Adipocyte (in vitro differentiated cells): ENCODE data around the gene SLC9A8.

Experiments
- DNase-seq: peaks from one replicate; pipeline ENCODE4 v3.0.0-alpha.2; 2015; ENCODE audit warnings: low read depth
- H3K27me3 ChIP-seq: replicated peaks from 2 replicates; pipeline ENCODE4 v1.7.0; 2013; ENCODE audit warnings: mild to moderate bottlenecking, low read length, moderate library complexity; ENCODE audit not compliant: control insufficient read depth, insufficient read depth
- H3K36me3 ChIP-seq: 2 replicates; pipeline ENCODE4 v1.7.0; 2013; ENCODE audit warnings: low read length, mild to moderate bottlenecking, moderate library complexity; ENCODE audit not compliant: control insufficient read depth, insufficient read depth, severe bottlenecking
- H3K4me1 ChIP-seq: 2 replicates; pipeline ENCODE4 v1.7.0; 2013; ENCODE audit warnings: mild to moderate bottlenecking, low read length, moderate library complexity; ENCODE audit not compliant: control insufficient read depth, insufficient read depth
- H3K4me3 ChIP-seq: 2 replicates; pipeline ENCODE4 v1.7.0; 2013; ENCODE audit warnings: mild to moderate bottlenecking, low read length, moderate library complexity
- H3K9ac ChIP-seq: 2 replicates; pipeline ENCODE4 v1.7.0; 2013; ENCODE audit warnings: mild to moderate bottlenecking, low read length, moderate library complexity
- H3K9me3 ChIP-seq: 2 replicates; pipeline ENCODE4 v1.7.0; 2013; ENCODE audit warnings: mild to moderate bottlenecking, low read length, moderate library complexity; ENCODE audit not compliant: control insufficient read depth

SLC9A8 gene

DNA sequence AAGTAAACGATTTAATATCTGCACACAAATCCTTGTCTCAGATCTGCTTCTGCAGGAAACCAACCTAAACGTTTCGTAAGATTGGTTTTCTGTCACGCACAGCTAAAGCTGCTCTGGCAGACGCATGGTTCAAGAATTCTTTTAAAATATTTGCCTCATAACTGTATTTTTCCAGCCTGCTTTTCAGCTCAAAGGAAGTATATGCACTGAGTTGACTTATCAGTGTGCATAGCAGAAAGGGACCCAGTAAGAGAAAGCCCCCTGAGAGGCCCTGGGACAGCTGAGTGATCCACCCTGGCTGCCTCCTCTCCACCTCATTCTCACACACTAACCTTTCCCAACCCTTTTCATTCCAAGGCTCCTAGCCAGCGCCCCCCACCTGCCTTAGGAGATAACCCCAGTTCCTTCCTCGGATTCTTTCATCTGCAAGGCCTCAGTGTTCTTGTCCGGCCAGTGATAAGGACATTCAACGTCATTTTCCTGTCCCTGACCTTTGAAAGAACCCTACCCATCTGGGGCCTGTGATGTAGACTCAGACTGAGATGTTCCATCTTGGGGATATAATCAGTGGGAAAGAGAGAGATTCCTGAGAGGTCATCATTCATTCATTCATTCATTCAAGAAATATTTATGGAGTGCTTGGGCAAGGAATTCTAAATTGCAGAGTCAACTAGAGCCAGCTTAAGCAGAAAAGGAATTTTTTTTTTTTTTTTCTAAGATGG is 22.4 kb upstream of the SLC9A8 start:
- Histone ChIP-seq H3K4me1 (peaks cover 14% of the 10 kb centered on the region), H3K9me3 (no peaks in the 10 kb centered on the region), H3K9ac (peak overlapping the region; percentile 26), H3K4me3 (no peak overlapping the region), H3K36me3 (no peaks in the 10 kb centered on the region), H3K27me3 (no peaks in the 10 kb centered on the region)
- peak; percentile 97 for DNase-seq

DNA sequence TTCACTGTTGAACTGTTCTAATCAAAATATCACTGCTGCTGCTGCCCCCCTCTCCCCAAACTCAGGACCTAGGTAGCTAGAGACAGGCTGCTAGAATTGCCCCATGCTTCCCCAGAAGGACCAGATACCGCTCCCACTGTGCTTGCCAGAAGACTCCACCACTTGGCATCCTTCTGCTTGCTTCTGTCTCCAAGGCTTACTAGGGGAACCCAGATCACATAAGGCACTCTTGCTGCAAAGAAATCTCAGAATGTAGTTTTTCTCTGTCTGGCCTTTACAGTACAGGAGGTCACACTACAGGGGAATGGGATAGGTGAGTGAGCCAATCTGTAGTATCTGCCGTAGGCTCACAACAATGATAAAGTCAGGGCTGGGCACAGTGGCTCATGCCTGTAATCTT is 21.5 kb upstream of the SLC9A8 start:
- peaks cover 14% of the 10 kb centered on the region for H3K4me1 ChIP-seq
- no peaks in the 10 kb centered on the region for H3K9me3 ChIP-seq
- H3K4me3 ChIP-seq, result no peak overlapping the region
- DNase-seq, result no peak
- H3K36me3 ChIP-seq, result no peaks in the 10 kb centered on the region
- H3K27me3 ChIP-seq, result no peaks in the 10 kb centered on the region
- H3K9ac ChIP-seq, result no peak overlapping the region

DNA sequence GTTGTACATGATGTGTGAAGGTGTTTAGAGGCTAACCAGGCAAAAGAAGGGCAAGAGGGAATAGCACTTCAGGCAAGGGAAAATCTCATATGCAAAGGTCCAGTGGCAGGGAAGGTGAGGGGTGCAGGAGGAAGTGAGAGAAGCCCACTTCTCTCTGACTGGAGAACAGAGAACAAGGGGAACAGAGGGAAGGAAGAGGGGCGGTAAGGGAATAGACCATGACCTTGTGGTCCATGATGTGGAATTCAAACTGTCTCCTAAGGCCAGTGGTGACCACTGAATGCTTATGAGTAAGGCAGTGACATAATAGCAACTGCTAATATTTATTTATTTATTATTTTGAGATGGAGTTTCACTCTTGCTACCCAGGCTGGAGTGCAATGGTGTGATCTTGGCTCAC is 20.6 kb upstream of the SLC9A8 start:
- Histone ChIP-seq H3K9me3 (no peaks in the 10 kb centered on the region), H3K36me3 (no peaks in the 10 kb centered on the region), H3K4me1 (peaks cover 14% of the 10 kb centered on the region), H3K9ac (no peak overlapping the region), H3K27me3 (no peaks in the 10 kb centered on the region), H3K4me3 (no peak overlapping the region)
- no peak for DNase-seq

DNA sequence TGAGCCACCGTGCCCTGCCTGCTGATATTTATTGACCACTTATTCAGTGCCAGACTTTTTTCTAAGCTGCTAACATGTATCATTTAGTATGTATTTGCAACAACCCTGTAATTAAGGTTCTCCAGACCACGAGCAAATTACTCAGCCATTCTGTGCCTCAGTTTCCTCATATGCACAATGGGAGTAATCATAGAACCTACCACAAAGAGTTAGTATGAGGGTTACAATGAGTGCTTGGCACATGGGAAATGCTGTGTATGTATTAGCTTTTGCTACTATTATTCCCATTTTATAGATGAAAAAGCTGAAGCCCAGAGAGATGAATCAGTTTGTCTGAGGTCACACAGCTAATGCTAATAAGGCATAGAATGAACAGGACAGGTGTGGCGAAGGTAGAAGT is 20.0 kb upstream of the SLC9A8 start:
- Histone ChIP-seq H3K36me3 (no peaks in the 10 kb centered on the region), H3K9me3 (no peaks in the 10 kb centered on the region), H3K4me1 (peaks cover 14% of the 10 kb centered on the region), H3K9ac (no peak overlapping the region), H3K4me3 (no peak overlapping the region), H3K27me3 (no peaks in the 10 kb centered on the region)
- DNase-seq, result no peak

DNA sequence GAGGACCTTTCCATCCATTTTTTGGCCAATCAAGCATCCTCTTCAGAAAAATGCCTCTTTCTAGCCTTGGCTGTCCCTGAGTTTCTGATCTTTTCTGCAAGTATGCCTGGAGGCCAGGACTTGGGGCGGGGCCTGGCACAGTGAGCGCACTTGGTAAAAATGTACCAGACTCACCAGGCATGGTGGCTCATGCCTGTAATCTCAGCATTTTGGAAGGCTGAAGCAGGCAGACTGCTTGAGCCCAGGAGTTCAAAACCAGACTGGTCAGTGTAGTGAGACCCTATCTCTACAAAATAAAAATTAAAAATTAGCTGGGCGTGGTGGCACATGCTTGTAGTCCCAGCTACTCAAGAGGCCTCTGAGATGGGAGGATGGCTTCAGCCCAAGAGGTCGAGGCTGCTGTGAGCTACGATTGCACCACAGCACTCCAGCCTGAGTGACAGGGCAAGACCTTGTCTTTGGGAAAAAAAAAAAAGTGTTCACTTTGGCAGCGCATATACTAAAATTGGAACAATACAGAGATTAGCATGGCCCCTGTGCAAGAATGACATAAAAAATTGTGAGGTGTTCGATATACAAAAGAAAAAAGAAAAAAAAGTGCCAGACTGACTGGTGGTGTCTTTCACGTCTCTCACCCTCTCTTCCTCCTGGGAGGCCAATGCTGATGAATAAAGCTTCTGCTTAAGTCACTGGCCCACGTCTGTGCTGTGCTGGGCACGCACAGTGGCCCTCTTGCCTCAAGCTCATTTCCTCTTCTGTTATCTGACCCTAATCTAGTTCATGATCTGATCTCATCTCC is 18.1 kb upstream of the SLC9A8 start:
- H3K4me3 ChIP-seq, result no peak overlapping the region
- no peak overlapping the region for H3K9ac ChIP-seq
- DNase-seq, result peak; percentile 46
- H3K9me3 ChIP-seq, result no peaks in the 10 kb centered on the region
- no peaks in the 10 kb centered on the region for H3K36me3 ChIP-seq
- no peaks in the 10 kb centered on the region for H3K27me3 ChIP-seq
- peaks cover 13% of the 10 kb centered on the region for H3K4me1 ChIP-seq

- Histone ChIP-seq H3K4me1 (peaks cover 9% of the 10 kb centered on the region), H3K9ac (no peak overlapping the region), H3K4me3 (no peak overlapping the region), H3K27me3 (no peaks in the 10 kb centered on the region), H3K36me3 (no peaks in the 10 kb centered on the region), H3K9me3 (no peaks in the 10 kb centered on the region)
- DNase-seq, result no peak
Measured at GRCh38 chr20:49795135-49795424, 17.5 kb upstream of the SLC9A8 start.

DNA sequence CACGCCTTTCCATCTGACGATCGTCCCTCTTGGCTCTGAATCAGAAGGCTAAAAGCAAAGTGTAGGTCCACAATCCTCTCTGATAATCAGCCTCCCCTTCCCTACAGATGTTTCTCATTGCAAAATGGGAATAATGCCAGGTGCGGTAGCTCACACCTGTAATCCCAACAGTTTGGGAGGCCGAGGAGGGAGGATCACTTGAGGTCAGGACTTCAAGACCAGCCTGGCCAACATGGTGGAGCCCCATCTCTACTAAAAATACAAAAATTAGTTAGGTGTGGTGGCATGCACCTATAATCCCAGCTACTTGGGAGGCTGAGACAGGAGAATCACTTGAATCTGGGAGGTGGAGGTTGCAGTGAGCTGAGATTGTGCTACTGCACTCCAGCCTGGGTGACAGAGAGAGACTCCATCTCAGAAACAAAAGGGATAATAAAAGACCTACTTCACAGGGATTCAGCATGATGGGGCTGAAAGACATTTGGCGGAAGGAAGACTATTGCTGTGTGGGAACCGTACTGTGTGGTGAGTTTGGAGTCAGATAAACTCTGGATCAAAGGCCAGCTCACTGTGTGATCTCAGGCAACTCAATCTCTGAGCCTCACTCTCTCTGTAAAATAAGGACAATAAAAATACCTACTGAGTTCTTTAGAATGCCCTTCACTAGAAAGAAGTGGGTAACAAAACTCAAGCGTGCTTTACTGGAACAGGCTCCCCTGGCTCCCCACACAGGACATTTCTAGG is 15.9 kb upstream of the SLC9A8 start:
- Histone ChIP-seq H3K4me3 (no peak overlapping the region), H3K4me1 (peaks cover 9% of the 10 kb centered on the region), H3K9me3 (no peaks in the 10 kb centered on the region), H3K9ac (no peak overlapping the region), H3K36me3 (no peaks in the 10 kb centered on the region), H3K27me3 (no peaks in the 10 kb centered on the region)
- no peak for DNase-seq

GRCh38 chr20:49797344-49797615 is 15.3 kb upstream of the SLC9A8 start:
- Histone ChIP-seq H3K27me3 (no peaks in the 10 kb centered on the region), H3K9ac (no peak overlapping the region), H3K36me3 (no peaks in the 10 kb centered on the region), H3K4me1 (peaks cover 9% of the 10 kb centered on the region), H3K9me3 (no peaks in the 10 kb centered on the region), H3K4me3 (no peak overlapping the region)
- no peak for DNase-seq

DNA sequence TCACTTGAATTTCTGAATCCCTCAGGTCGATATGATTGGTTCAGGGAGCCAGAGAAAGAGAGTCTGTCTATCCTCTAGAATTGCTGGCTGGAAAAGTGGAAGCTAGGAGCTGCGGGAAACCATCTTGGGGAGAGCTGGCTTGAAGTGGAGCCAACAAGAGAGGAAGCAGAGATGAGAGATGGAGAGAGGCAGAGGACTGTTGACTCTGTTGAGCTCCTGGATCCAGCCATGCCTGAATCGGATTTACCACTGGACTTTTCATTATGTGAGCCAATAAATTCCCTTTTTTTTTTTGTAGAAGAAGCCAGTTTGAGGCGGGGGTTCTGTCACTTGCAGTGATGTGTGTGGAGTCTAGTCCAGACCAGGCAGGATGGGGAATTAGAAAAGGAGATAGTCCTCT is 13.9 kb upstream of the SLC9A8 start:
- H3K9ac ChIP-seq, result no peak overlapping the region
- no peak overlapping the region for H3K4me3 ChIP-seq
- no peaks in the 10 kb centered on the region for H3K36me3 ChIP-seq
- DNase-seq, result no peak
- H3K27me3 ChIP-seq, result no peaks in the 10 kb centered on the region
- peaks cover 9% of the 10 kb centered on the region for H3K4me1 ChIP-seq
- H3K9me3 ChIP-seq, result no peaks in the 10 kb centered on the region

DNA sequence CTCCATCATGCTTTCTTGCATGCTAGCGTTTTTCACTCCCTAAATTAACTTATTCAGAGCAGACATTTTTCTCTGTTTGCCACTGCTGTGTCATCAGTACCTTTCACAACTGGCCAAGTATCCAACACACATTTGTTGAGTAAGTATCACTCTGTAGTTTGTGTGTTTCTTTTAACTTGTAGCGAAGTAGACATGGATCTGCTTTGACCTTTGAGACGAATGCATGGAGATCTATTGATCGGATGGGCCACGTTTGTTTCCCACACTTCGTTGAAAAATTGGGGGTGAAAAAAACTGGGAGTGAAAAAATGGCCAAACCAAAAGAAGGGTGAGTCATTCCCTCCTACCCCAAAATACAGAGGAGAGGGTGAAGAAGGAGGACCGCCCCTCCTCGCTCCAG is 12.9 kb upstream of the SLC9A8 start:
- Histone ChIP-seq H3K27me3 (no peaks in the 10 kb centered on the region), H3K4me3 (no peak overlapping the region), H3K4me1 (peaks cover 3% of the 10 kb centered on the region), H3K9ac (no peak overlapping the region), H3K36me3 (no peaks in the 10 kb centered on the region), H3K9me3 (no peaks in the 10 kb centered on the region)
- DNase-seq, result no peak

- H3K4me1 ChIP-seq, result no peaks in the 10 kb centered on the region
- no peaks in the 10 kb centered on the region for H3K36me3 ChIP-seq
- H3K27me3 ChIP-seq, result no peaks in the 10 kb centered on the region
- DNase-seq, result no peak
- no peak overlapping the region for H3K9ac ChIP-seq
- H3K9me3 ChIP-seq, result no peaks in the 10 kb centered on the region
- no peak overlapping the region for H3K4me3 ChIP-seq
Measured at GRCh38 chr20:49803418-49803817, 9.2 kb upstream of the SLC9A8 start.
